ENCODE data around the gene ATP4B.

Gene ATP4B

DNA sequence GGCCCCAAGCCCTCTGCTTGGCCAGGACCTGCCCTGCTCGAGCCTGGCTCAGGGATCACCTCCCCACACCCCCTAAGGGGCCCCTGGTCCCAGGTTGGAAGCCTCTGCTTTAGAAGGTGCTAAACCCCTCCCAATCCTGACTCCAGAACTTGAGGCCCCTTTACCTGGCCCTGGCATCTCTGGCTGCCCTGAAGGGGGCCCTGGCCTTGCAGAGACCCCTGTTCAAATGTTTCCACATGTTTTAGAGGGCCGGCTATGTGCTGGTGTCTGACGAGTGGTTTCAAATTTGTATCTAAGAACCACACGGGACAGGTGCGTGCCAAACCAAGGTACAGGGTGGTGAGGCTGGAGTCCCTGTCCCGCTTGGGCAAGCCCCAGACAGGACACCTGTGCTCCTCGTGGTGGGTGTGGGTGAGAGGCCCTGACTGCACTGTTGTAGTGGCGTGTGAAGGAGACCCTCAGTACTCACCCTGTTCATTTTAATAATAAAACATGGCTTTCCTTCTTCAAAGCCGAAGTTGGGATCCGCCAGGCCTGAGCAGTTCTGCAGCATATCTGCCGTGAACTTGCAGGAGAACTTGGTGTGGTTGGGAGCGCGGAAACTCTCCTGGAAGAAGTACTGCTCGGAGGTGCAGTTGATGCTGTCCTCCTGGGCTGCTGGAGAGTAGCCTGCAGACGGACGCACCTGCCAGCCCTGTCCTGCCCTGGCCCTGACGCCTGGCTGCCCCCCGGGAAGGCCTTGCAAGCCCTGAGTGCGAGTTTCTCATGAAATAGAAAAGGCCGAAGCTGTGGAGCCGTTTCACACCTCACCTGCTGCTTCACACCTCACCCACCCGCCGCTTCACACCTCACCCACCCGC lies 5.4 kb downstream of the ATP4B start:
- TF ChIP-seq GATA2 (IDR thresholded peaks at IDR 0.05; ENCODE audit: low read depth, low read length) (no peak), GATA3 (IDR thresholded peaks at IDR 0.05; ENCODE audit: low read depth, low read length) (no peak)

- TF ChIP-seq GATA2 (IDR thresholded peaks at IDR 0.05; ENCODE audit: low read depth, low read length) (no peak), GATA3 (IDR thresholded peaks at IDR 0.05; ENCODE audit: low read depth, low read length) (no peak)
Measured at GRCh38 chr13:113651511-113652403, 6.2 kb downstream of the ATP4B start.

- TF ChIP-seq GATA3 (IDR thresholded peaks at IDR 0.05; ENCODE audit: low read depth, low read length) = no peak
- no peak for TF ChIP-seq GATA2 (IDR thresholded peaks at IDR 0.05; ENCODE audit: low read depth, low read length)
Measured at GRCh38 chr13:113650731-113651148, 7.3 kb downstream of the ATP4B start.

DNA sequence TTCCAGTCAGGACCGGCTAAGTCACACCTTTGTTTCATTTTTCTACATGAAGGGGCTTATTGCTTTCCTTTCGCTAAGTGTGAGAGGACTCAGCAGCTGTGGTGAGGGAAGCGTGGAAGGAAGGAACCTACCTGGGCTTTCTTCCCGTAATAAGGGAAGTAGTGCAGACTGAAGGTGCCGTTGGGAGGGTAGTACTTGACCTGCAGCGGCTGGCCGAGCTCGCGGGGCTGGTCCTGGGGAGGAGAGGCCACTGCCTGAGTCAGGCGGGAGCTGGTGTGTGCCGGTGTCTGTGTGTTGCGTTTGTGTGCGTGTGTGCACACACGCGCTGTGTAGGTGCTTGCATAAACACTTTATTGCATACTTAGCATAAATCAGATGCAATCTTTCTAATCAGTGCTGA lies 7.7 kb downstream of the ATP4B start:
- TF ChIP-seq GATA3 (IDR thresholded peaks at IDR 0.05; ENCODE audit: low read depth, low read length) (no peak), GATA2 (IDR thresholded peaks at IDR 0.05; ENCODE audit: low read depth, low read length) (no peak)

DNA sequence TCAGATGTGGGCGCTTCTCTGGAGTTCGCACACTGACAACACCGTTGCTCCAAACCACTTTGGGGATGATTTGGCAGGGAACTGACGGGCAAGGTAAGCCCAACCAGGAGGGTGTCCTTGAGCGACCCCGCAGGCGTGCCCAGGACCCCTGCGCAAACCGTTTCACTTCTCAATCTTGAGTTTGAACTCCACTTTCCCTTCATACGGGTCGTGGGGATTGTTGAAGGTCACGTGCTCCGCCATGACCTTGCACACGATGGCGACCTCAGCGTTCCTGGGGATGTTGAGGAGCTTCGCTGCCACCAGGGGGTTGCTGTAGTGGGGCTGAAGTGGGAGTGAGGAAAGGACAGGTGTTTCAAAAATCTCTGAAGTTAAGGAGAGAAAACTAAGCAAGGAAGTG lies 8.8 kb downstream of the ATP4B start:
- TF ChIP-seq GATA3 (IDR thresholded peaks at IDR 0.05; ENCODE audit: low read depth, low read length) = no peak
- TF ChIP-seq GATA2 (IDR thresholded peaks at IDR 0.05; ENCODE audit: low read depth, low read length) = no peak

DNA sequence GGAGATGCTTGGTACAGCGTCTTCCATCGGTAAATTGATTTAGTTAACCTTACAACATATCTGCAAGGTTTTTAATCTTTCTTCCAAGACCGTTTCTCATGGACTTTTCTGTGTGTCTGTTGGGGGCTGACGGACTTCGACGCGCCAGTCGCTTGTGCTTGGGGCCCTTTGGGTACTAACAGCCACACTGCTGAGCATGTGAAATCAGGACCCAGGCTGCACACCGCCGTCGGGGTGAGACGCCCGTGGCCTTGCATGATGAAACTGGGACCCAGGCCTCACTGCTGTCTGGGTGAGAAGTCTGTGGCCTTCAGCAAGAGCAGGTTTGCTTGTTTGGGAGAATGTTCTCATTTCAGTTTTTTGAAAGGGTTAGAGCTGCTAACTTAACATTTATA lies 9.8 kb downstream of the ATP4B start:
- TF ChIP-seq GATA2 (IDR thresholded peaks at IDR 0.05; ENCODE audit: low read depth, low read length) (no peak), GATA3 (IDR thresholded peaks at IDR 0.05; ENCODE audit: low read depth, low read length) (no peak)

GRCh38 chr13:113647351-113648215 lies 10.4 kb downstream of the ATP4B start:
- TF ChIP-seq GATA3 (IDR thresholded peaks at IDR 0.05; ENCODE audit: low read depth, low read length) (no peak), GATA2 (IDR thresholded peaks at IDR 0.05; ENCODE audit: low read depth, low read length) (no peak)

DNA sequence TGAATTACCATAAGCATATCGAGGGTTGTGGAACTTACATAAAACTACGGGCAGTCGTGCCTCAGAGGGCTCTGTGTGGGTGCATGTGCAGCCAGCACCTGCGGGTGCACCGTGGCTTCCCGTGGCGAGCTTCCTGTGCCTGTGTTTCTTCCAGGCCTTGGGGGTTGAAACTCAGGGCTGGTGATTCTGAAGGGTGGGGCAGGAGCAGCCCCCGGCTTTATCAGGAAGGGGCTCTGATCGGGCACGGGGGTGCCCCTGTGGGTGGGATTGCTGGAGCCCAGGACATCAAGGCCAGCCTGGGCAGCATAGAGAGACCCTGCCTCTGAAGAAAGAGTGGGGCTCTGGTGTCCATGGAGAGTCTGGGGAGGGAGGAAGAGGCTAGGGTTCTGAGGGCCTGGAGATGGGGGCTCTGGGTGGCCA lies 11.1 kb downstream of the ATP4B start:
- TF ChIP-seq GATA2 (IDR thresholded peaks at IDR 0.05; ENCODE audit: low read depth, low read length) (no peak), GATA3 (IDR thresholded peaks at IDR 0.05; ENCODE audit: low read depth, low read length) (no peak)

DNA sequence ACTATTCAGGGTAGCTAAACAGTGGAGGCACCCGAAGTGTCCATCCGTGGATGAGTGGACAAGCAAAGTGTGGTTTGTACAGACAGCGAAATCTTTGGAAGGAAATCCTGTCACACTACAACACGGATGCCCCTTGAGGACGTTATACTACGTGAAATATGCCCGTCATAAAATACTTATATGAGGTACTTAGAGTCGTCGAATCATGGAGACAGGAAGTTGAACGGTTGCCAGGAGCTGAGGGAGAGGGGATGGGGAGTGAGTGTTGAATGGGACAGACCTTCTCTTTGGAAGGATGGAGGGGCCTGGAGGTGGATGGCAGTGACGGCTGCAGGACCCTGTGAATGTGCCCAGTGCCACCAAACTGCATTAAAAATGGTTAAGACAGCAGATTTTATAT lies 11.6 kb downstream of the ATP4B start:
- TF ChIP-seq GATA3 (IDR thresholded peaks at IDR 0.05; ENCODE audit: low read depth, low read length) (no peak), GATA2 (IDR thresholded peaks at IDR 0.05; ENCODE audit: low read depth, low read length) (no peak)

- TF ChIP-seq GATA2 (IDR thresholded peaks at IDR 0.05; ENCODE audit: low read depth, low read length) = no peak
- no peak for TF ChIP-seq GATA3 (IDR thresholded peaks at IDR 0.05; ENCODE audit: low read depth, low read length)
Measured at GRCh38 chr13:113645329-113645728, 12.7 kb downstream of the ATP4B start.

DNA sequence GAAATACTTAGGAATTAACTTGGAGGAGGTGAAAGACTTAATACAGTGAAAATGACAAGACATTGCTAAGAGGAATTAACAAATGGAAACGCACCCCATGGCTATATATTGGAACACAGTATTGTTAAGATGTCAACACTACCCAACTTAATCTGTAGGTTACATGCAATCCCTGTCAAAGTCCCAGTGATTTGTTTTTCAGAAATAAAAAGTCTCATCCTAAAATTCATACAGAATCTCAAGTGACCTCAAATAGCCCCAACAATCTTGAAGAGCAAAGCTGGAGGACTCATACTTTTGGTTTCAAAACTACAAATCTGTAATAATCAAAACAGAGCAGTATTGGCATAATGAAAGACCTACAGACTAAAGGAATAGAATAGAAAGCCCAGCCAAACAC lies 13.2 kb downstream of the ATP4B start:
- no peak for TF ChIP-seq GATA2 (IDR thresholded peaks at IDR 0.05; ENCODE audit: low read depth, low read length)
- TF ChIP-seq GATA3 (IDR thresholded peaks at IDR 0.05; ENCODE audit: low read depth, low read length) = no peak

DNA sequence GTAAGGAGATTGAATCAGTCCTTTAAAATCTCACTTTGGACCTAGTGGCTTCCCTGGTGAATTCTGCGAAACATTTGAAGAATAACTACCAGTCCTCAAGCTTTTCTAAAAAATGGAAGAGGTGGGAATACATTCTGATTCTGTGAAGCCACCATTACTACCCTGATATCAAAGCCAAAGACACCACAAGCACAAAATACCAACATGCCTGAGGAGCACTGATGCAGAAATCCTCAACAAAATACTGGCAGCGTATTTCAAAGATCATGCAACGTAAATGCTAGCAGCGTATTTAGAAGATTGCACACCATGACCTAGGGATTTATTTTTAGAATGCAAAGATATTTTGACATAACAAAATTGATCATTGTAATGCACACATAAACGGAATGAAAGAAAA lies 14.4 kb downstream of the ATP4B start:
- no peak for TF ChIP-seq GATA2 (IDR thresholded peaks at IDR 0.05; ENCODE audit: low read depth, low read length)
- no peak for TF ChIP-seq GATA3 (IDR thresholded peaks at IDR 0.05; ENCODE audit: low read depth, low read length)

- TF ChIP-seq GATA2 (IDR thresholded peaks at IDR 0.05; ENCODE audit: low read depth, low read length) = no peak
- no peak for TF ChIP-seq GATA3 (IDR thresholded peaks at IDR 0.05; ENCODE audit: low read depth, low read length)
Measured at GRCh38 chr13:113642563-113642962, 15.4 kb downstream of the ATP4B start.

DNA sequence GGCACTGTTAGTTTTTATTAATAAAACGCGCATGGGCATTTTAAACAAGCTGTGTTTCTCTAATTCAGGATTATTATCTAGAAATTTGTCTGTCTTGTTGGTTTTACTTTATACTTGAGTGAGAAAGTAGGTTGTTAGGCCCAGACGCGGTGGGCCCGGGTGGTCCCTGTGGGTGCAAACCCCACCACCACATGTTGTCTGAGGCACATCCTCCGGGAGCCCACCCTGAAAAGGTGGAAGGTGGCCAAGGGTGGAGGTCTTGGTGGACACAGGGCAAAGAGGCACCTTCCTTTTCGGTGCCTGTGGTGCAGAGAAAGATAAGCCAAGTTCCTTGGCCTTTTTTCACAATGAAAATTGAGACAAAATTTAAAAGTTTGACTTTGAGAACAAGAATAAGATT lies 16.6 kb downstream of the ATP4B start:
- no peak for TF ChIP-seq GATA3 (IDR thresholded peaks at IDR 0.05; ENCODE audit: low read depth, low read length)
- no peak for TF ChIP-seq GATA2 (IDR thresholded peaks at IDR 0.05; ENCODE audit: low read depth, low read length)
